ENCODE results near the gene PXMP2.

DNA sequence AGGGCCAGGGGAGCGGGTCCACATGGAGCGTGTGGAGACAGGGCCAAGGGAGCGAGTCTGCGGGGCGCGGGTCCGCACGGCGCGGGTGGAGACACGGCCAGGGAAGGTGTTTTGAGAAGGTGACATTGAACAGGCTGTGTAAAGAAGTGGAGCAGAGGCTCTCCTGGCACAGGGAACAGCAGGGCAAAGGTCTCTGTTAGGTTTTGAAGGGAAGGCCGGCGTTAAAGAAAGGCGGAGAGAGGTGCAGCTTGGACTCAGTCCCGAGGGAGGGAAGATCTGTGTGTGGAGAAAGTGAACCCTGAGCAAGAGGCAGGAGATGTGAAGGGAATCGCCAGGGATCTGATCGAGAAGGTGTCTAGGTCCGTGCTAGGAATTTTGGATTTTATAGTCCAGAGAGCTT, 1.8 kb downstream of the PXMP2 start:
- TF ChIP-seq, protein P1, sequence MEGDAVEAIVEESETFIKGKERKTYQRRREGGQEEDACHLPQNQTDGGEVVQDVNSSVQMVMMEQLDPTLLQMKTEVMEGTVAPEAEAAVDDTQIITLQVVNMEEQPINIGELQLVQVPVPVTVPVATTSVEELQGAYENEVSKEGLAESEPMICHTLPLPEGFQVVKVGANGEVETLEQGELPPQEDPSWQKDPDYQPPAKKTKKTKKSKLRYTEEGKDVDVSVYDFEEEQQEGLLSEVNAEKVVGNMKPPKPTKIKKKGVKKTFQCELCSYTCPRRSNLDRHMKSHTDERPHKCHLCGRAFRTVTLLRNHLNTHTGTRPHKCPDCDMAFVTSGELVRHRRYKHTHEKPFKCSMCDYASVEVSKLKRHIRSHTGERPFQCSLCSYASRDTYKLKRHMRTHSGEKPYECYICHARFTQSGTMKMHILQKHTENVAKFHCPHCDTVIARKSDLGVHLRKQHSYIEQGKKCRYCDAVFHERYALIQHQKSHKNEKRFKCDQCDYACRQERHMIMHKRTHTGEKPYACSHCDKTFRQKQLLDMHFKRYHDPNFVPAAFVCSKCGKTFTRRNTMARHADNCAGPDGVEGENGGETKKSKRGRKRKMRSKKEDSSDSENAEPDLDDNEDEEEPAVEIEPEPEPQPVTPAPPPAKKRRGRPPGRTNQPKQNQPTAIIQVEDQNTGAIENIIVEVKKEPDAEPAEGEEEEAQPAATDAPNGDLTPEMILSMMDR (conservative IDR thresholded peaks at IDR 0.05; ENCODE audit: low read length), result no peak
- no peak for TF ChIP-seq EZH2phosphoT487 (IDR thresholded peaks at IDR 0.05; ENCODE audit: borderline replicate concordance, low read depth, low read length)
